DMS53 treated with DMSO at 0.1 percent for 48 hours (cell line): Measurements from ENCODE around the gene HPSE2.
A peak's percentile ranks its signal among the peaks of the same experiment; 100 is the strongest.

ENCODE experiments used
- DNase-seq: peaks from one replicate; lab custom pipeline; 2025; ENCODE audit not compliant: unreplicated experiment; lab: John Stamatoyannopoulos, UW

Gene HPSE2

GRCh38 chr10:98418665-98419468 lies 816.8 kb downstream of the HPSE2 start:
- no peak for DNase-seq

- DNase-seq, result no peak
Measured at GRCh38 chr10:98417973-98418664, 817.5 kb downstream of the HPSE2 start.

- DNase-seq, result no peak
Measured at GRCh38 chr10:98417481-98417959, 818.1 kb downstream of the HPSE2 start.

GRCh38 chr10:98416606-98417388 lies 818.9 kb downstream of the HPSE2 start:
- DNase-seq, result no peak

GRCh38 chr10:98415731-98416119 lies 819.9 kb downstream of the HPSE2 start:
- no peak for DNase-seq

GRCh38 chr10:98414932-98415730 lies 820.5 kb downstream of the HPSE2 start, which contains the start of gene PYROXD2:
TSS of gene PYROXD2 (minus strand) at chr10:98415182. CDS start at chr10:98415135, 47 bp downstream.
- peak; percentile 82 for DNase-seq

GRCh38 chr10:98414578-98414931 lies 821.1 kb downstream of the HPSE2 start:
- no peak for DNase-seq

GRCh38 chr10:98411768-98412167 lies 823.9 kb downstream of the HPSE2 start:
- no peak for DNase-seq

GRCh38 chr10:98411166-98411565 lies 824.5 kb downstream of the HPSE2 start:
- no peak for DNase-seq

GRCh38 chr10:98410759-98411158 lies 824.9 kb downstream of the HPSE2 start:
- DNase-seq, result no peak

- DNase-seq, result no peak
Measured at GRCh38 chr10:98410135-98410743, 825.4 kb downstream of the HPSE2 start.

- DNase-seq, result no peak
Measured at GRCh38 chr10:98408799-98409198, 826.9 kb downstream of the HPSE2 start.

GRCh38 chr10:98407744-98408241 lies 827.9 kb downstream of the HPSE2 start:
- no peak for DNase-seq
